Type B pancreatic cell (in vitro differentiated cells): ENCODE data around the gene LDAH. TPM values are rescaled to one million over a fixed set of nuclear protein-coding genes. Genes with fewer than 3 reads are reported as not detected.
"Not testable (repeated sequence)": the region's sequence is repeated elsewhere in the genome, so short reads cannot be mapped to it uniquely, and the experiment has no call there.

Experiments used
- DNase-seq: peaks from one replicate; pipeline ENCODE4 v3.0.0; 2021; ENCODE audit warnings: mixed read lengths; ENCODE audit not compliant: unreplicated experiment; ENCODE audit errors: extremely low spot score
- H3K27ac Mint-ChIP-seq: 2 replicates; pipeline ENCODE4 v1.8.0; 2021; ENCODE audit warnings: mild to moderate bottlenecking, mixed read lengths
- H3K27me3 Mint-ChIP-seq: 2 replicates; pipeline ENCODE4 v1.8.0; 2021; ENCODE audit warnings: mixed read lengths
- H3K36me3 Mint-ChIP-seq: 2 replicates; pipeline ENCODE4 v1.8.0; 2021; ENCODE audit warnings: mixed read lengths
- H3K4me1 Mint-ChIP-seq: one replicate; pipeline ENCODE4 v1.8.0; 2021; ENCODE audit warnings: mixed read lengths; ENCODE audit not compliant: unreplicated experiment
- H3K4me3 Mint-ChIP-seq: 2 replicates; pipeline ENCODE4 v1.8.0; 2021; ENCODE audit warnings: mild to moderate bottlenecking, mixed read lengths
- H3K9me3 Mint-ChIP-seq: 2 replicates; pipeline ENCODE4 v1.8.0; 2021; ENCODE audit warnings: mixed read lengths
- CTCF ChIP-seq: fragments of 200-600 bp; sonication (generic); conservative IDR thresholded peaks from 2 replicates; pipeline ENCODE4 v1.5.0; 2021; ENCODE audit warnings: antibody characterized with exemption, mild to moderate bottlenecking
- total RNA-seq: library from RNA; stranded (reverse); gene quantifications from 2 replicates; pipeline ENCODE4 v1.2.1, GENCODE V29; 2021; ENCODE audit warnings: low replicate concordance

Gene LDAH
- total RNA-seq, 1 donor from 2014 or later = 30.1 TPM

DNA sequence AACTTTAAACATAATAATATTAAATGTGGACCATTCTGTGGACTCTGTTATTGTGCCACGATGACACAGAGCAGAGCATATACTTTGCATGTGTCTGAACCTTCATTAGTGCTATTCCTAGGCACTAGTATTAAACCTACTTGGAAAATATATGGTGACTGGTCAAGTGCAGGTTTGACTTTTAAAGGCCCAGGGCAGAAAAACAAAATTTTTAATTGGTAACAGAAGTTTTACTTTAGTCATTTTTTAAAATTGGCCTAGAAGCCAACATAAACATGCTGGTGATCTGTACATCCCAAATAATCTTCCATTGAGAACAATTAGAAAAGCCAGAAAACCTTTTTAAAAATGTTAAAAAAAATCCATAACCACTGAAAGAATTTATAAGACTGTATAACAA, 16.6 kb downstream of the LDAH start:
- H3K9me3 Mint-ChIP-seq = no peaks in the 10 kb centered on the region
- H3K27me3 Mint-ChIP-seq = no peaks in the 10 kb centered on the region
- H3K27ac Mint-ChIP-seq = no peak overlapping the region
- no peak for DNase-seq
- H3K36me3 Mint-ChIP-seq = peaks cover 7% of the 10 kb centered on the region
- peaks cover 5% of the 10 kb centered on the region for H3K4me1 Mint-ChIP-seq
- no peak for TF ChIP-seq CTCF
- no peak overlapping the region for H3K4me3 Mint-ChIP-seq

DNA sequence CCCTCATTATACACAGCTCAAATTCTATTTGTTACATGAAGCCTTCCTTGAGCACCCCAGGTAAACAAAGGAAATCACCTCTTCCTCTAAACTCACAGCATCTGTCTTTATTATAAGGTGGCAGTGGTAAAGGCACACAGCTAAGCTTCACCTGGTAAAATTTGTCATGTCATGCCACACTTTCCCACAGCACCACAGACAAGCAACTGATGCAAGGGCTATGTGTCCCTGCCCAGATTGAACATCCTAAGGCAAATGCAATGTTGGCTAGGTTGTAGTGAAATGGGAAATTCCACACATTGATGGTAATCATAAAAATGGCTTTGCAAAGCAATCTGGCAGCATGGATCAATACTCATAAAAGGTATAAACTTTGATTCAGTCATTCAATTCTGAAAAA, 18.9 kb downstream of the LDAH start:
- H3K9me3 Mint-ChIP-seq = no peaks in the 10 kb centered on the region
- H3K4me1 Mint-ChIP-seq = peaks cover 5% of the 10 kb centered on the region
- no peak for TF ChIP-seq CTCF
- H3K36me3 Mint-ChIP-seq = peaks cover 12% of the 10 kb centered on the region
- H3K27me3 Mint-ChIP-seq = no peaks in the 10 kb centered on the region
- DNase-seq = no peak
- H3K4me3 Mint-ChIP-seq = no peak overlapping the region
- H3K27ac Mint-ChIP-seq = no peak overlapping the region

DNA sequence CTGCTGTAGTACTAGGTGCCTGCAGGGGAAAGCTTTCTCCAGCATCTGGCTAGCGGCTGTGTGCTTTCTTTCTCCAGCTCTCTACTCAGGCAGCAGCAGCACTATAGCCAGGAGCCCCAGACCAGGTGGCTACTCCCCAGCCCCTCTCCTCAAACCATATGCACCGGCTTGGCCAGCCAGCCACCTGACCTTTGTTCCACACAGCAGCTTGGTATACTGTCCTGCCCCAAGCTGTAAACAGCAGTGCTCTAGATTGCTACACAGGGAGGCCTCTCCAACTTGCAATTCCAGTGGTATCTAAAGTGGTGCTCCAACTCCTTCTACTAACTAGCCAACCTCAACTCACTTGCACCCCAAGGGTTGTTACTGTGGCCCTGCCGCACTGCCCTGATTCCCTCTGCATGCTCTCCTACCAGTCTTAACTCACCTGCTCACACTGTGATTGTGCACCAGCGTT, 19.6 kb downstream of the LDAH start:
- H3K27ac Mint-ChIP-seq = no peak overlapping the region
- H3K4me1 Mint-ChIP-seq = peaks cover 5% of the 10 kb centered on the region
- H3K4me3 Mint-ChIP-seq = no peak overlapping the region
- no peak for TF ChIP-seq CTCF
- no peaks in the 10 kb centered on the region for H3K27me3 Mint-ChIP-seq
- peaks cover 12% of the 10 kb centered on the region for H3K36me3 Mint-ChIP-seq
- no peak for DNase-seq
- no peaks in the 10 kb centered on the region for H3K9me3 Mint-ChIP-seq

GRCh38 chr2:20797096-20797495, 25.8 kb downstream of the LDAH start:
- no peak for DNase-seq
- H3K27me3 Mint-ChIP-seq = no peaks in the 10 kb centered on the region
- no peak for TF ChIP-seq CTCF
- H3K4me3 Mint-ChIP-seq = no peak overlapping the region
- H3K27ac Mint-ChIP-seq = peak overlapping the region; percentile 52
- peaks cover 56% of the 10 kb centered on the region for H3K36me3 Mint-ChIP-seq
- peaks cover 14% of the 10 kb centered on the region for H3K9me3 Mint-ChIP-seq
- H3K4me1 Mint-ChIP-seq = peaks cover 14% of the 10 kb centered on the region

DNA sequence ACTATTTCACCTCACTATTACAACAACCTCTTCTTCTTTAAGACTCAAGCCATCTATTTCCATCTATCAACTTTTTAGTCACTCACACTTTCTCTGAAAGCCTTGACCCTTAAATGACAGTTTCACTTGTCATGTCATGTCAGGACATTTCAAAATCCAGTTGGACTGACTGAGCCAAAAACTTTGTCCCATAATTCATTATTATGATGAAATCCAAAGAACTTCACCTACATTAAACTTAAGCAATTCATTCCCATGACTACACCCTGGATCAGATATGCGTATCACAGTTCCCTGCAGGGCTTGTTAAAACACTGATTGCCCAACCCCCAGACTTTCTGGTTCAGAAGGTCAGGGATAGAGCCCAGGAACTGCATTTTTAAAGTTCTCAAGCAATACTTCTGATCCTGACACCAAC, 26.5 kb downstream of the LDAH start:
- Mint-ChIP-seq H3K9me3 (peaks cover 14% of the 10 kb centered on the region), H3K36me3 (peaks cover 56% of the 10 kb centered on the region), H3K4me1 (peaks cover 14% of the 10 kb centered on the region), H3K27ac (peak overlapping the region; percentile 52), H3K27me3 (no peaks in the 10 kb centered on the region), H3K4me3 (no peak overlapping the region)
- no peak for TF ChIP-seq CTCF
- DNase-seq = no peak

DNA sequence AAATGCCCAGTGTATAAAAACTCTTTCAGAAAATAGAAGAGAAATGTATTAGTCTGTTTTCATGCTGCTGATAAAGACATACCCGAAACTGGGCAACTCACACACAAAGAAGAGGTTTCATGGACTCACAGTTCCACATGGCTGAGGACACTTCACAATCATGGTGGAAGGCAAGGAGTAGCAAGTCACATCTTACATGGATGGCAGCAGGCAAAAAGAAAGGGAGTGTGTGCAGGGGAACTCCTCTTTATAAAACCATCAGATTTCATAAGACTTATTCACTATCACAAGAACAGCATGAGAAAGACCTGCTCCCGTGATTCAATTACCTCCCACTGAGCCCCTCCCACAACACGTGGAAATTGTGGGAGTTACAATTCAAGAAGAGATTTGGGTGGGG, 29.0 kb downstream of the LDAH start:
- DNase-seq, H3K4me3 Mint-ChIP-seq, H3K27me3 Mint-ChIP-seq, H3K27ac Mint-ChIP-seq: not testable (repeated sequence)
- peaks cover 63% of the 10 kb centered on the region for H3K36me3 Mint-ChIP-seq
- peaks cover 22% of the 10 kb centered on the region for H3K4me1 Mint-ChIP-seq
- peaks cover 14% of the 10 kb centered on the region for H3K9me3 Mint-ChIP-seq
